Anterior cingulate cortex (tissue), 58 donors: ENCODE results near the gene MYO5A.

Experiments used
- DNase-seq, 58 donors: peaks; one replicate each; lab custom pipeline; 2025; lab: John Stamatoyannopoulos, UW

The MYO5A gene

DNA sequence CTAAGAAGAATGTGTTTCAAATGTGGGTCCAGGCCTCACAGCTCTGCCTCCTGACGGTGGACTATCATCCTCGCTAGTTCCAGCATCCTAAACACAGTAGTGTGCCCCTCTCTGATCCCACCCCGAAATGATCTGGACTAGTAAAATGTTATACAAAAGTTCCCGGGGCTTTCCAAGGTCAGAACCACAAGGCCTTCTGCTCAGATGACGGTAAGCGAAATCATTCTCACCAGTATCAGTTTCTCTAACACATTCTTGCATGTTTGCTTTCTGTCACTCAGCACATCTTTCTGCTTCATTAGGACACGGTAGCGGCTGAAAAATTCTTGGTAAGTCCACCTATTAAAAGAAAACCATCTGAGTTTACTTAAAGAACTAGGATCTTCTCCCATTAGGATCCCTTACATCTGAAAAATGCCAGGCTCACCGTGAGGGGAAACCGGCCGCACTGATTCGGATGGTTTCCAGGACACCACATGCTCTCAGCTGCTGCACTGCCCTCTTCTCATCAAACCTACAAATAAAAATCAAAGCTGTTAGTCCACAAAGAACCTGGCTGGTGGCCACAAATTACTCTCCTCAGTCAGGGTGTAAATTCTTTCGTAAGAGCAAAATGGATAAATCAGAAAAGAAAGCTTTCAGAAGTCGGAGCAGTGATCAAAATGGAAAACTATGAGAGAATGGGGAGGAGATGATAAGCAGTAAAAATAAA is 149.1 kb downstream of the MYO5A start:
- no peak for DNase-seq

DNA sequence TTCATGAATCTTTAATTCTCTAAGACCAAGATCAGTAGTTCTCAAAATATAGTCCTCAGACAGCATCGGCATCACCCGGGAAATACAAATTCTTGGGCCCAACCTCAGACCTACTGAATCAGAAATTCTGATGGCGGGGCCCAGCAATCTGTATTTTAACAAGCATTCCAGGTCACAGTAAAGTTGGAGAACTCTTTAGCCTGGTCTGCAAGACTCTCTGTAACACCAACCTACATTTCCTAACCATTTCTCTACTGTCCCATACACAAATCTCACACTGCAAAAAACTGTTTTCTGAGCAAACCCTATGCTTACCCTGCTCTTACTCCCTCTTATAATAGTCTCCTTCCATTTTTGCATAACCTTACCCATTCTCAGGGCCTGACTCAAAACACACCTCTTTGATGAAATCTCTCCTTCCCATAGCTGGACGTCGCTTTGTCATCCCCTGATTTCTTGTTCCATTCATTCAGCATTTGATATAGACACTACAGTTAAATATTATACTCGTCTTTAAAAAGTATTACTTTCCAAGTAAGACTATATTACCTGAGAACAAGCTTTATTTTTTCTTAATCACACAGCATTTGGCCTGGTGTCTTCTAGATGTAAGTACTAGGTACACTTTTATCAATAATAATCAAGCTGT is 149.8 kb downstream of the MYO5A start:
- DNase-seq: no peak

- no peak for DNase-seq
Measured at GRCh38 chr15:52370010-52370409, 158.7 kb downstream of the MYO5A start.

- DNase-seq: no peak
Measured at GRCh38 chr15:52369455-52369854, 159.2 kb downstream of the MYO5A start.

DNA sequence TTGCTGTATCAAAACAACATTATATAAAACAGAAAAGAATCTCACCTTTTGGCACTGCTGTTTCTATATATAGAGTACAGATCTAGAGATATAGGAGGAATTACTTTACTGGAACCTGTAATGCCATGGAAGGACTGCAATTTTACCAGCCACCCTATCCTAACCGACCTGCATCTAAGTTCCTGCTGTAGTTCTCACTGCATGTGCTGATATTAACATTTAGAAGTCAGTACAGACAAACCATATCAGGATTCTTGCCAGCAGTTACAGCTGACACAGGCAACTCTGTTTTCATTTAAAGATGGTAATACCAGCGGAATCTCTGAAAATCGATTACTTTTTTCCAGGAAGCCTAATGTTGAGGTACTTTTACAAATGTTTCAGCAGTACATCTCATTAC is 159.7 kb downstream of the MYO5A start:
- no peak for DNase-seq

GRCh38 chr15:52368402-52368801 is 160.3 kb downstream of the MYO5A start:
- DNase-seq: no peak

- DNase-seq: no peak
Measured at GRCh38 chr15:52362497-52362896, 166.2 kb downstream of the MYO5A start.

- no peak for DNase-seq
Measured at GRCh38 chr15:52361975-52362494, 166.6 kb downstream of the MYO5A start.

DNA sequence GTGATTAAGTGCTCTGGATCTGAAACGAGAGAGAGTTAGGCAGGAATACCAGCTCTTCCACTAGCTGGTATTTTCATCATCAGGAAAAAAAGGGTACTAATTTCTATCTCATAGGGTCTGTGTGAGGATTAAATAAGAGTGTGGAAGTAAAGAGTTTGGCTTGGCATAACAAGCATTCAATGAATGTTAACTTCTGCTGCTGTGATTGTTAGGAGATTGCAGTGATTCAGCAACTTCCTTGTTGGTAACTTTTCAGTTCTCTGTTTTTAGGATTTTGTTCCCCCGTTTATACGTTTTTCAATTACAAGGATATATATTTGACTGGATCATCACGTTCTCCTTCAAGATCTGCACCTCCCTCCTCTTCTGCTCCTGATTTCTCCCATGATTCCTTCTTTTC is 167.2 kb downstream of the MYO5A start:
- no peak for DNase-seq

DNA sequence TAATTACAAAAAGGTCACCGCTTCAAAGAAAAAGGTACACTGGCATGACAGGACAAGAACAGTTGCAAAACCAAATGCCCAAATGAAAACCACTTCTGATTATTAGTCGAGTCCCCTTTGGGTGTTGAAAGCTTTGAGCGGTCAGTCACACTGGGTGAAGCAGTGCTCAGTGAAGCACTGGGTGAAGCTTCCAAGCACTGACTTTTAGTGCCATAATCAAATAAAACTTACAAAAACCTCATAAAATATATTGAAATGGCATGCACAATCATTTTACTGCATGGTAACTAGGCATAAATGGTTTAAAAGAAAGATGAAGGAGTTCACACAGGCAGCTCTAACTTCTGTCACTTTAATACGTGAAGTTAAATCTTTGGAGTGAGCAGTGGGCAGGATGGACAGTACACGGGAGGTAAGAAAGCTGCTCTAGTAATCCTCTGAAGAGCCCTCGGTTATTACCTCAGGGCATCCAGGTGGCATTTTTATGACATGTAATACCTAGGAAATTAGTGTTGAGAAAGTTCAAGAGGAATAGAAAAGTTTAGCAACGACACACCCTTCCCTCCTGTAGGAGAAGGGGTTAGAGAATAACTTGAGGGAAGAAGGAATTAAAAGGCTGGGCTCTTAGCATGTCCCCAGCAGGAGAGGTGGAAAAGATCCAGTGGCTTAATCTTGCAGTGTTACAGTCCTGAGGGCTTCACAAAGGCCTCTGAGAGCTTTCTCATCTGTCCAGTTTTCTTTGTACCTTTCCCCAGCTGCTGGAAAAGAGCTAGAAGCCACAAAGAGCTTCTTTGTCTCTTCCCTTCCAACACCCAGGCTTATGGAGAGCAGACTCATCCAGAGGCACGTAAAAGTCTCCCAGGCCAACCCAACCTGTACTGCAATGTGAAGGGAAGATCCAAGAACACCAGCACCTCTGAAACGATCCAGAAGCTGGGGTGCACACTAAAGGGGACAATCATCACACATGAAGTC is 168.2 kb downstream of the MYO5A start:
- DNase-seq: peak in 5 of 58 donors; percentile 10 to 49 (median 20)

GRCh38 chr15:52359722-52360121 is 169.0 kb downstream of the MYO5A start:
- DNase-seq: no peak

- no peak for DNase-seq
Measured at GRCh38 chr15:52357949-52358348, 170.7 kb downstream of the MYO5A start.

DNA sequence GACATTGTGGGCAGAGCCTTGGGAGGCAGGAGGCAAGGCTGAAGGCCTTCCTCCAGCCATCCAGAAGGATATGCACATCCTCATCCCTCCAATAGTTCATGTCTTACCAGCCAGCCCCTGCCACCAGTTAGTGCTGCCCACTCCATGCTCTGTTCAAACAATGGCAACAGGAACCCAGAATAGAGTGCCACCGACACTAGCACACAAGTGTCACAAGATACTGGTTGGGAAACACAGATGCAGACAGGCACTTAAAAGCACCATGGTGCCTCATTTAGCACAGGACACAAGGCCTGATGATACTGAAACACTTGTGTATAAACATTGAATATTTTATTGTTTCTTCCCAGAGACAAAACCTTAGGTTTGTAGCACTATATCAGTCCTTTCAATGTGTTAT is 176.6 kb downstream of the MYO5A start:
- no peak for DNase-seq

GRCh38 chr15:52351206-52351908 is 177.3 kb downstream of the MYO5A start:
- DNase-seq: no peak

- DNase-seq: no peak
Measured at GRCh38 chr15:52350423-52350822, 178.3 kb downstream of the MYO5A start.

GRCh38 chr15:52349052-52349700 is 179.5 kb downstream of the MYO5A start:
- DNase-seq: no peak

GRCh38 chr15:52348056-52348745 is 180.5 kb downstream of the MYO5A start:
- DNase-seq: no peak

DNA sequence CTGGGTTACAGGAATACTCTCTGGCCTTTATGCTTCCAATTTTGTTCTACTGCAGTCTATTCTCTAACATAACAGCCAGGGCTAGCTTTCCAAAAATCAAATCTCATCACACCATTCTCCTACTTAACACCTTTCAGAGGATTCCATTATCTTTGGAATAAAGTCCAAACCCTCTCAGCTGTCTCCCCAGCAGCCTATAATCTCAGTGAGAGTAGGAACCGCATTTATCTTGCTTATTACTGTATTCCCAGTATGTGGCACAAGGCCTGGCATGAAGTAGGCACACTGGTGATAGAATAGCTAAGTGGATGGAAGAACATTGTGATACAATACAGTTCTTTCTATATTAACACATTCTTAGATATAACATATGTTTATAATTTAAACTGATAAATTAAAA is 184.1 kb downstream of the MYO5A start:
- peak in 1 of 58 donors; percentile 46 for DNase-seq

GRCh38 chr15:52343831-52344230 is 184.8 kb downstream of the MYO5A start:
- no peak for DNase-seq
